Measurements from ENCODE around the gene IL17D. TPM values are rescaled to one million over a fixed set of nuclear protein-coding genes. Genes with fewer than 3 reads are reported as not detected.

Gene IL17D
- total and polyA plus RNA-seq, 2 donors (not counting 3 experiments of a cell fraction or from before 2014, with no cell fraction given): 4.0 to 6.1 TPM

DNA sequence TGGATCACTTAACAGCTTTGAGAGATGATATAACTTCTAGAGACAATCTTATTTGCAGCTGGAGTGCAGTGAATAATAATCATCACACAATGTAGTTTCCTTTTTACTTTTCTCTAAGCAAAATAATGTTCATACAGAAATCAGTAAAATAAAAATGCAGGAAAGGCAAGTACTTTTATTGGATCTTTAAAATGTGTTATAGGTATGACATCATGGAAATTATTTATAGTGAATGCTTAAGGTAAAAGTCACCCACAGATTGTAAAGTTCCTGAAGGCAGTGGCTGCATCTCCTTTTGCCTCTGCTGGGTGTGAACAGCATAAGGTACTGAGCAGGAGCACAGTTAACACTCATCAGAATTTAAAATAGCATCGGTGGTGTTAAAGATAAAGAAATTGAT, 17.3 kb upstream of the IL17D start:
- FAIRE-seq (no peak), DNase-seq (ENCODE audit: low read depth, low spot score) (no peak)
- Histone ChIP-seq H3K79me2 (ENCODE audit: control insufficient read depth, insufficient read depth, low read length) (no peaks in the 10 kb centered on the region), H3K9me1 (replicated peaks; ENCODE audit: control insufficient read depth, extremely low read depth, insufficient read depth, low read length) (no peaks in the 10 kb centered on the region), H3K36me3 (ENCODE audit: control insufficient read depth in 2 of 2, extremely low read depth in 1 of 2, insufficient read depth in 2 of 2, low read length in 2 of 2) (no peaks in the 10 kb centered on the region), H2AFZ (ENCODE audit: low read depth, low read length) (no peak overlapping the region), H3K9me3 (replicated peaks; ENCODE audit: control insufficient read depth, insufficient read depth, low read length) (no peaks in the 10 kb centered on the region), H3K4me3 (replicated peaks in 1 of 3; ENCODE audit: insufficient read depth in 1 of 3, low read depth in 1 of 3, low read length in 3 of 3) (no peak overlapping the region), H3K9ac (replicated peaks; ENCODE audit: extremely low read depth, insufficient read depth, low read length) (no peak overlapping the region), H3K27me3 (ENCODE audit: control insufficient read depth in 2 of 2, insufficient read depth in 2 of 2, low read length in 2 of 2) (no peaks in the 10 kb centered on the region), H4K20me1 (replicated peaks; ENCODE audit: control insufficient read depth, extremely low read depth, insufficient read depth, low read length) (no peaks in the 10 kb centered on the region), H3K27ac (ENCODE audit: insufficient read depth, low read depth, low read length) (no peak overlapping the region), H3K4me1 (ENCODE audit: control insufficient read depth, extremely low read depth, insufficient read depth, low read length) (no peaks in the 10 kb centered on the region), H3K4me2 (ENCODE audit: insufficient read depth, low read length) (no peak overlapping the region)
- dilution Hi-C loops (cut with MboI; ENCODE audit: extremely low pct_ligation_motif_present, low sequenced_read_pairs) (no loop called here), intact Hi-C loops (cut with micrococcal nuclease) (no loop called here)
- BruUV-seq (replicated peaks): no TSS peak
- ChIA-PET CTCF (interaction anchor here (0.6 to 0.9 kb wide), 2 partner anchors 10 to 13 kb away, joined by 3 to 4 read pairs; no protein-coding TSS in a partner anchor), POLR2A (no interaction called here)
- TF ChIP-seq EZH2 (IDR thresholded peaks at IDR 0.05; ENCODE audit: borderline replicate concordance, low read depth, low read length, severe bottlenecking) (no peak), FOS (IDR thresholded peaks at IDR 0.05; ENCODE audit: borderline replicate concordance, insufficient read depth, low read length) (no peak), POLR2AphosphoS5 (IDR thresholded peaks at IDR 0.05; ENCODE audit: insufficient read depth, low read depth, low read length) (no peak), MYC (IDR thresholded peaks at IDR 0.05; ENCODE audit: low read depth, low read length) (no peak), POLR2A (IDR thresholded peaks at IDR 0.05; ENCODE audit: low read depth, low read length) (no peak), GATA2 (IDR thresholded peaks at IDR 0.05; ENCODE audit: insufficient read depth, insufficient read length, low read depth, low read length) (no peak), JUN (IDR thresholded peaks at IDR 0.05; ENCODE audit: borderline replicate concordance, insufficient read depth, insufficient read length, low read depth) (no peak)
- TF ChIP-seq, protein P1, sequence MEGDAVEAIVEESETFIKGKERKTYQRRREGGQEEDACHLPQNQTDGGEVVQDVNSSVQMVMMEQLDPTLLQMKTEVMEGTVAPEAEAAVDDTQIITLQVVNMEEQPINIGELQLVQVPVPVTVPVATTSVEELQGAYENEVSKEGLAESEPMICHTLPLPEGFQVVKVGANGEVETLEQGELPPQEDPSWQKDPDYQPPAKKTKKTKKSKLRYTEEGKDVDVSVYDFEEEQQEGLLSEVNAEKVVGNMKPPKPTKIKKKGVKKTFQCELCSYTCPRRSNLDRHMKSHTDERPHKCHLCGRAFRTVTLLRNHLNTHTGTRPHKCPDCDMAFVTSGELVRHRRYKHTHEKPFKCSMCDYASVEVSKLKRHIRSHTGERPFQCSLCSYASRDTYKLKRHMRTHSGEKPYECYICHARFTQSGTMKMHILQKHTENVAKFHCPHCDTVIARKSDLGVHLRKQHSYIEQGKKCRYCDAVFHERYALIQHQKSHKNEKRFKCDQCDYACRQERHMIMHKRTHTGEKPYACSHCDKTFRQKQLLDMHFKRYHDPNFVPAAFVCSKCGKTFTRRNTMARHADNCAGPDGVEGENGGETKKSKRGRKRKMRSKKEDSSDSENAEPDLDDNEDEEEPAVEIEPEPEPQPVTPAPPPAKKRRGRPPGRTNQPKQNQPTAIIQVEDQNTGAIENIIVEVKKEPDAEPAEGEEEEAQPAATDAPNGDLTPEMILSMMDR (IDR thresholded peaks at IDR 0.05; ENCODE audit: extremely low read depth in 1 of 2, insufficient read depth in 1 of 2, low read depth in 1 of 2, low read length in 2 of 2): no peak
- TF ChIP-seq, protein P2, sequence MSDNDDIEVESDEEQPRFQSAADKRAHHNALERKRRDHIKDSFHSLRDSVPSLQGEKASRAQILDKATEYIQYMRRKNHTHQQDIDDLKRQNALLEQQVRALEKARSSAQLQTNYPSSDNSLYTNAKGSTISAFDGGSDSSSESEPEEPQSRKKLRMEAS (IDR thresholded peaks at IDR 0.05; ENCODE audit: insufficient read depth, insufficient read length): no peak
